HG03439 (cell line): ENCODE results near the gene MAPK10.
"Not testable (repeated sequence)": the region's sequence is repeated elsewhere in the genome, so short reads cannot be mapped to it uniquely, and the experiment has no call there.

Experiments
- ATAC-seq: cut with Tn5 transposase; IDR thresholded peaks from one replicate; pipeline ENCODE4 v1.9.1; 2021; ENCODE audit warnings: mild to moderate bottlenecking, moderate library complexity; ENCODE audit not compliant: unreplicated experiment

Gene MAPK10

GRCh38 chr4:86218746-86219473 is 140.9 kb downstream of the MAPK10 start:
- ATAC-seq, result no peak

GRCh38 chr4:86203176-86203575 is 156.7 kb downstream of the MAPK10 start:
- ATAC-seq, result no peak

- no peak for ATAC-seq
Measured at GRCh38 chr4:86185659-86186058, 174.2 kb downstream of the MAPK10 start.

- ATAC-seq, result no peak
Measured at GRCh38 chr4:86184901-86185285, 175.0 kb downstream of the MAPK10 start.

- ATAC-seq, result no peak
Measured at GRCh38 chr4:86184216-86184900, 175.5 kb downstream of the MAPK10 start.

- no peak for ATAC-seq
Measured at GRCh38 chr4:86181585-86181984, 178.3 kb downstream of the MAPK10 start.

GRCh38 chr4:86178211-86178610 is 181.6 kb downstream of the MAPK10 start:
- ATAC-seq, result no peak

GRCh38 chr4:86174506-86174905 is 185.3 kb downstream of the MAPK10 start:
- ATAC-seq, result no peak

GRCh38 chr4:86168335-86168734 is 191.5 kb downstream of the MAPK10 start:
- ATAC-seq, result not testable (repeated sequence)

GRCh38 chr4:86160426-86160825 is 199.4 kb downstream of the MAPK10 start:
- ATAC-seq, result no peak

GRCh38 chr4:86159216-86159615 is 200.6 kb downstream of the MAPK10 start:
- no peak for ATAC-seq

GRCh38 chr4:86156531-86156930 is 203.3 kb downstream of the MAPK10 start:
- ATAC-seq, result no peak

- no peak for ATAC-seq
Measured at GRCh38 chr4:86155766-86156165, 204.1 kb downstream of the MAPK10 start.

GRCh38 chr4:86152454-86152853 is 207.4 kb downstream of the MAPK10 start:
- ATAC-seq, result no peak

GRCh38 chr4:86151196-86151595 is 208.7 kb downstream of the MAPK10 start:
- ATAC-seq, result no peak

GRCh38 chr4:86141161-86141560 is 218.7 kb downstream of the MAPK10 start:
- ATAC-seq, result no peak

- no peak for ATAC-seq
Measured at GRCh38 chr4:86132468-86132867, 227.4 kb downstream of the MAPK10 start.

GRCh38 chr4:86131456-86131855 is 228.4 kb downstream of the MAPK10 start:
- no peak for ATAC-seq

GRCh38 chr4:86130160-86130933 is 229.5 kb downstream of the MAPK10 start:
- no peak for ATAC-seq

GRCh38 chr4:86129546-86129945 is 230.3 kb downstream of the MAPK10 start:
- no peak for ATAC-seq

- ATAC-seq, result no peak
Measured at GRCh38 chr4:86122404-86122803, 237.4 kb downstream of the MAPK10 start.

- ATAC-seq, result no peak
Measured at GRCh38 chr4:86118711-86119110, 241.1 kb downstream of the MAPK10 start.
